Cardiac fibroblast (primary cell): Measurements from ENCODE around the gene NEDD8.

Source experiments
- DNase-seq, 2 donors: peaks; one replicate each; pipeline versions ENCODE4 v3.0.0 to v3.0.0-alpha.2; 2010; ENCODE audit warnings: low read depth in 2 of 2
- H3K4me3 ChIP-seq, 2 donors: replicated peaks in 1 of 2; 1 replicate in 1 of 2; 2 replicates in 1 of 2; pipeline ENCODE4 v1.5.1; 2011; ENCODE audit warnings: low read depth in 2 of 2, low read length in 2 of 2, mild to moderate bottlenecking in 2 of 2, moderate library complexity in 1 of 2
- TF ChIP-seq, protein P1 (sequence below): IDR thresholded peaks from one replicate; pipeline ENCODE4 v1.5.1; 2011; ENCODE audit warnings: low read depth, mild to moderate bottlenecking, low read length, inconsistent platforms

NEDD8 gene

GRCh38 chr14:24264298-24264697, 32.1 kb upstream of the NEDD8 start:
- TF ChIP-seq, protein P1, sequence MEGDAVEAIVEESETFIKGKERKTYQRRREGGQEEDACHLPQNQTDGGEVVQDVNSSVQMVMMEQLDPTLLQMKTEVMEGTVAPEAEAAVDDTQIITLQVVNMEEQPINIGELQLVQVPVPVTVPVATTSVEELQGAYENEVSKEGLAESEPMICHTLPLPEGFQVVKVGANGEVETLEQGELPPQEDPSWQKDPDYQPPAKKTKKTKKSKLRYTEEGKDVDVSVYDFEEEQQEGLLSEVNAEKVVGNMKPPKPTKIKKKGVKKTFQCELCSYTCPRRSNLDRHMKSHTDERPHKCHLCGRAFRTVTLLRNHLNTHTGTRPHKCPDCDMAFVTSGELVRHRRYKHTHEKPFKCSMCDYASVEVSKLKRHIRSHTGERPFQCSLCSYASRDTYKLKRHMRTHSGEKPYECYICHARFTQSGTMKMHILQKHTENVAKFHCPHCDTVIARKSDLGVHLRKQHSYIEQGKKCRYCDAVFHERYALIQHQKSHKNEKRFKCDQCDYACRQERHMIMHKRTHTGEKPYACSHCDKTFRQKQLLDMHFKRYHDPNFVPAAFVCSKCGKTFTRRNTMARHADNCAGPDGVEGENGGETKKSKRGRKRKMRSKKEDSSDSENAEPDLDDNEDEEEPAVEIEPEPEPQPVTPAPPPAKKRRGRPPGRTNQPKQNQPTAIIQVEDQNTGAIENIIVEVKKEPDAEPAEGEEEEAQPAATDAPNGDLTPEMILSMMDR, result no peak
- peak in 1 of 2 donors; percentile 22 for DNase-seq
- no peak overlapping the region for H3K4me3 ChIP-seq

- TF ChIP-seq, protein P1, result no peak
- DNase-seq, result no peak
- no peak overlapping the region for H3K4me3 ChIP-seq
Measured at GRCh38 chr14:24263848-24264247, 31.7 kb upstream of the NEDD8 start.

GRCh38 chr14:24262821-24263733, 30.9 kb upstream of the NEDD8 start, which contains the start of gene TGM1:
Gene TGM1 (minus strand): TSS chr14:24263177. CDS start chr14:24262352, 825 bp downstream.
- no peak within 1 kb of the TSS for H3K4me3 ChIP-seq
- DNase-seq, result no peak
- TF ChIP-seq, protein P1, result no peak

DNA sequence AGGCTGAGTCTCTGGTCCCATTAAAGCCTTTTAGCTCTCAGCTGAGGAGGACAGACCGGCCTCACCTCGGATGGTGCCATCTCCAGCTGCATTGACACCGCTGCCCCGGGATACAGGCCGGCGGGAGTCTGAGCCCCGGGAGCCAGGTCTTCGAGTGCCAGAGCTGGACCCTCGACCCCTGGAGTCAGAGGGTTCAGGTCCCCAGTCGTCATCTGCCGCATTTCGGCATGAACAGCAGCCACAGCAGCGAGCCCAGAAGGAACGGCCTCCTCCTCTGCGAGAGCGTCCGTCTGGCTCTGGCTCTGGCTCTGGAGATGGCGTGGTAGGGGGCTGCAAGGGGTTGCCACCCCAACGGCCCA, 29.8 kb upstream of the NEDD8 start:
- H3K4me3 ChIP-seq, result no peak overlapping the region
- DNase-seq, result no peak
- TF ChIP-seq, protein P1, result no peak

DNA sequence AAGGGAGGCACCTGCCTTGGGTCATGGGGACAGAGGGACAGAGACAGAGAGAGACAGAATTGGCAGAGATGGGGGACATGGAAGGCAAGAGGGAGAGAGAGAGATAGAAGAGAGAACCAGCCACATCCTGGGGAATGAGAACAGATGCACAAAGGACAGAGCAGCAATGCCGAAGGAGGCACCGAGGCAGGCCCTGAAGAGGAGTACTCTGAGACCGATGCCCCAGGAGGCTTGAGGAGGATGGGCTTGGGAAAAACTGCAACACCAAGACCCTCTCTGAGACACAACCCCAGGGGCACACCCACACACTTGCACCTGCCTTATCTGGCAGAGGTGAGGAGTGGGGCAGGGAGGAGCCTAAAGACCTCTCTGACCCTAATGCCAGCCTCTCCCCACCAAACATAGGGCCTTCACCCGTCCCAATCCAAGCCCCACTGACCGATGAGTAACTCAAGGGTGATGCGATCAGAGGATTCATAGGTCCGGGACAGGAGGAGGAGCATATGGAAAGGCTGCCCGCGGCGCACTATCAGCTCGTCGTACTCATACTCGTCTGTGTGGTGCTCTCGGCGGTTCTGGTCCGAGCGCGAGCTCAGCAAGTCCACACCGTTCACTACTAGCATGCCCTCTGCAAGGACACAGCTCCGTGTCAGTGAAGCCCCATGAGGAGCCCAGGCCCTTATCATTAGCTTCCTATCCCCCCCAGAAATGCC, 29.2 kb upstream of the NEDD8 start:
- TF ChIP-seq, protein P1, result no peak
- no peak overlapping the region for H3K4me3 ChIP-seq
- no peak for DNase-seq

DNA sequence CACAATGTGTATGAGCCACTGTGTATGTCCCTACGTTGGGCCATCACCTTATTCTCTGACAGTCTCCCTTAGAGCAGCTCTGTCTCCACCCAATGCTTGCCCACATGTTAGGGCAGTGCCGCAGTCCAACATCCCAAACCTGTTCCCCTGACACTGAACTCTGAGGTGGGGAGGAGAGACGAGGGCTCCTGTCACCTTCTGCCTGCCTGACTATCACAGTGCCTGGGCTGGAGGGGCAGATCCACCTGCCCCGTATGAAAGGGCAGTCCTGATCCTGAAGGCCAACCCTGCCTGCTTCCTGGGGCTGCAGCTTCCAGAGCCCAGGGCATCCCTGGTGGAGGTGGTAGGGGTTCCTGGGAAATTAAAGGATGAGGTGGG, 28.6 kb upstream of the NEDD8 start:
- TF ChIP-seq, protein P1, result no peak
- no peak overlapping the region for H3K4me3 ChIP-seq
- no peak for DNase-seq
